ENCODE data around the gene KL. TPM values are rescaled to one million over a fixed set of nuclear protein-coding genes. Genes with fewer than 3 reads are reported as not detected.

KL gene
- total RNA-seq, 1 experiment from 2014 or later, result 0.28 TPM

DNA sequence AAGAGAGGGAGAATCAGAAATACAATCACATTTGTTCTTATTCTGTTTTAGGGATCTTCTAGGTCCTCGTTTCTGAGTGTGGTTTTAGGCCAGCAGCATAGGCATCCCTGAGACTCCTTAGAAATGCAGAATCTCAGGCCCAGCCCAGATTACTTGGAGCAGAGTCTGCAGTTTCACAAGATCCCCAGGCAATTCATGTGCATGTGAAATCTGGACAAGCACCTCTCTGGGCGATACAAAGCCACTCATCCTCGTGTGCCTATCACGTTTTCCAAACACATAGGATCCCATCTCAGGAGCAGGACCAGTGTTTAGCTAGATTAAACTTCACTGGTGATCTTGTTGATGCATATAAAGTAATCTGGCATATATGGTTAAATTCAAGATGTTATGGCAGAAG is 87.2 kb downstream of the KL start:
- CTCF ChIA-PET, result no interaction called here
- no peaks in the 10 kb centered on the region for H3K36me3 ChIP-seq (ENCODE audit: control insufficient read depth, insufficient read depth, low read length)
- in situ Hi-C loops (cut with HindIII; ENCODE audit: low pct_unique_long_range_greater_than_20kb, low sequenced_read_pairs) (no loop called here), intact Hi-C loops (cut with micrococcal nuclease; ENCODE audit: unreplicated experiment) (no loop called here)
- H3K27ac ChIP-seq (ENCODE audit: low read length), result no peak overlapping the region
- POLR2A ChIA-PET, result no interaction called here
- no peaks in the 10 kb centered on the region for H3K9me3 ChIP-seq (ENCODE audit: control insufficient read depth, insufficient read depth, low read depth, low read length)
- no TSS peak for BruUV-seq (replicated peaks)
- no peak for ATAC-seq
- H3K4me1 ChIP-seq (ENCODE audit: control insufficient read depth, insufficient read depth, low read length), result no peaks in the 10 kb centered on the region
- DNase-seq (ENCODE audit: low read depth, low spot score), result no peak
- no peak overlapping the region for H3K4me3 ChIP-seq (ENCODE audit: low read depth in 2 of 2, low read length in 2 of 2)
- TF ChIP-seq POLR2AphosphoS5 (IDR thresholded peaks at IDR 0.05; ENCODE audit: low read depth, low read length) (no peak), REST (IDR thresholded peaks at IDR 0.05; ENCODE audit: insufficient read depth in 1 of 2, low read depth in 2 of 2, low read length in 1 of 2) (no peak), SIN3A (IDR thresholded peaks at IDR 0.05; ENCODE audit: borderline replicate concordance, insufficient read depth, low read depth, low read length) (no peak), TCF7L2 (IDR thresholded peaks at IDR 0.05; ENCODE audit: low read depth, low read length) (no peak)
- TF ChIP-seq, protein P1, sequence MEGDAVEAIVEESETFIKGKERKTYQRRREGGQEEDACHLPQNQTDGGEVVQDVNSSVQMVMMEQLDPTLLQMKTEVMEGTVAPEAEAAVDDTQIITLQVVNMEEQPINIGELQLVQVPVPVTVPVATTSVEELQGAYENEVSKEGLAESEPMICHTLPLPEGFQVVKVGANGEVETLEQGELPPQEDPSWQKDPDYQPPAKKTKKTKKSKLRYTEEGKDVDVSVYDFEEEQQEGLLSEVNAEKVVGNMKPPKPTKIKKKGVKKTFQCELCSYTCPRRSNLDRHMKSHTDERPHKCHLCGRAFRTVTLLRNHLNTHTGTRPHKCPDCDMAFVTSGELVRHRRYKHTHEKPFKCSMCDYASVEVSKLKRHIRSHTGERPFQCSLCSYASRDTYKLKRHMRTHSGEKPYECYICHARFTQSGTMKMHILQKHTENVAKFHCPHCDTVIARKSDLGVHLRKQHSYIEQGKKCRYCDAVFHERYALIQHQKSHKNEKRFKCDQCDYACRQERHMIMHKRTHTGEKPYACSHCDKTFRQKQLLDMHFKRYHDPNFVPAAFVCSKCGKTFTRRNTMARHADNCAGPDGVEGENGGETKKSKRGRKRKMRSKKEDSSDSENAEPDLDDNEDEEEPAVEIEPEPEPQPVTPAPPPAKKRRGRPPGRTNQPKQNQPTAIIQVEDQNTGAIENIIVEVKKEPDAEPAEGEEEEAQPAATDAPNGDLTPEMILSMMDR (IDR thresholded peaks at IDR 0.05), result no peak
- no peaks in the 10 kb centered on the region for H3K27me3 ChIP-seq (ENCODE audit: control insufficient read depth, insufficient read depth, low read length)

- in situ Hi-C loops (cut with HindIII; ENCODE audit: low pct_unique_long_range_greater_than_20kb, low sequenced_read_pairs), result no loop called here
- Histone ChIP-seq H3K36me3 (ENCODE audit: control insufficient read depth, insufficient read depth, low read length) (no peaks in the 10 kb centered on the region), H3K9me3 (ENCODE audit: control insufficient read depth, insufficient read depth, low read depth, low read length) (no peaks in the 10 kb centered on the region), H3K4me1 (ENCODE audit: control insufficient read depth, insufficient read depth, low read length) (no peaks in the 10 kb centered on the region), H3K27ac (ENCODE audit: low read length) (no peak overlapping the region), H3K27me3 (ENCODE audit: control insufficient read depth, insufficient read depth, low read length) (no peaks in the 10 kb centered on the region), H3K4me3 (ENCODE audit: low read depth in 2 of 2, low read length in 2 of 2) (no peak overlapping the region)
- BruUV-seq (replicated peaks), result no TSS peak
- TF ChIP-seq REST (IDR thresholded peaks at IDR 0.05; ENCODE audit: insufficient read depth in 1 of 2, low read depth in 2 of 2, low read length in 1 of 2) (no peak), TCF7L2 (IDR thresholded peaks at IDR 0.05; ENCODE audit: low read depth, low read length) (no peak)
- TF ChIP-seq, protein P1 (IDR thresholded peaks at IDR 0.05), result no peak
- no peak for DNase-seq (ENCODE audit: low read depth, low spot score)
- ChIA-PET POLR2A (no interaction called here), CTCF (no interaction called here)
- intact Hi-C loops (cut with micrococcal nuclease; ENCODE audit: unreplicated experiment), result no loop called here
- no peak for ATAC-seq
These were observed 89.3 kb downstream of the KL start for GRCh38 chr13:33105387-33106005.

Measured in Panc1 (cell line).